Panc1 (cell line): Measurements from ENCODE around the gene FUBP3. TPM values are rescaled to one million over a fixed set of nuclear protein-coding genes. Genes with fewer than 3 reads are reported as not detected.

ENCODE experiments used
- ATAC-seq: fragments of 200-7000 bp; cut with Tn5 transposase; 2 replicates; pipeline ENCODE4 v1.9.1; 2020; ENCODE audit warnings: mild to moderate bottlenecking, moderate library complexity
- BruUV-seq: library from RNA; stranded (reverse); fragments of 400-500 nt; replicated peaks from 2 replicates; lab custom pipeline; 2021; lab: Mats Ljungman, UMichigan
- CTCF ChIA-PET: fragments of 300-600 bp; sonication (Branson Sonifier 250); formaldehyde crosslinking; loops from one replicate; lab custom pipeline; 2022; ENCODE audit warnings: antibody characterized with exemption; lab: Charles Lee
- POLR2A ChIA-PET: fragments of 300-600 bp; sonication (Branson Sonifier 250); formaldehyde crosslinking; loops from one replicate; lab custom pipeline; 2022; ENCODE audit warnings: antibody characterized with exemption; lab: Charles Lee
- DNase-seq: peaks from one replicate; pipeline ENCODE4 v3.0.0-alpha.2; 2010; ENCODE audit warnings: low read depth, low spot score
- H3K27ac ChIP-seq: 2 replicates; pipeline ENCODE4 v1.5.1; 2011; ENCODE audit warnings: mild to moderate bottlenecking, low read length, inconsistent platforms
- H3K27me3 ChIP-seq: fragments of 200-500 bp; sonication (Bioruptor generic); 2 replicates; pipeline ENCODE4 v1.6.0; 2014; ENCODE audit warnings: low read length, inconsistent platforms; ENCODE audit not compliant: control insufficient read depth, insufficient read depth
- H3K36me3 ChIP-seq: fragments of 200-500 bp; sonication (Bioruptor generic); 2 replicates; pipeline ENCODE4 v1.5.1; 2014; ENCODE audit warnings: inconsistent platforms, mild to moderate bottlenecking, low read length, moderate library complexity; ENCODE audit not compliant: control insufficient read depth, insufficient read depth
- H3K4me1 ChIP-seq: 2 replicates; pipeline ENCODE4 v1.5.1; 2011; ENCODE audit warnings: inconsistent platforms, mild to moderate bottlenecking, low read length, moderate library complexity; ENCODE audit not compliant: control insufficient read depth, insufficient read depth
- H3K4me3 ChIP-seq, 2 experiments: 2 replicates each; pipeline ENCODE4 v1.5.1; 2011 to 2012; ENCODE audit warnings: low read depth in 2 of 2, low read length in 2 of 2, mild to moderate bottlenecking in 2 of 2, inconsistent platforms in 1 of 2, moderate library complexity in 1 of 2
- H3K9me3 ChIP-seq: fragments of 200-500 bp; sonication (Bioruptor generic); 2 replicates; pipeline ENCODE4 v1.5.1; 2014; ENCODE audit warnings: low read depth, mild to moderate bottlenecking, inconsistent platforms, low read length, moderate library complexity; ENCODE audit not compliant: control insufficient read depth, insufficient read depth
- POLR2AphosphoS5 ChIP-seq: IDR thresholded peaks from 2 replicates; pipeline ENCODE4 v1.6.1; 2012; ENCODE audit warnings: mild to moderate bottlenecking, low read depth, low read length, moderate library complexity
- SIN3A ChIP-seq: IDR thresholded peaks from 2 replicates; pipeline ENCODE4 v1.6.1; 2012; ENCODE audit warnings: low read depth, mild to moderate bottlenecking, low read length, moderate library complexity, borderline replicate concordance; ENCODE audit not compliant: insufficient read depth
- TCF7L2 ChIP-seq: IDR thresholded peaks from 2 replicates; pipeline ENCODE4 v1.6.1; 2011; ENCODE audit warnings: mild to moderate bottlenecking, low read depth, low read length, inconsistent platforms
- in situ Hi-C: cut with HindIII; loops from 2 replicates; pipeline ENCODE4 v1.10.0; 2016; ENCODE audit warnings: low sequenced_read_pairs, low pct_unique_long_range_greater_than_20kb
- intact Hi-C: fragments of 100-400 bp; cut with micrococcal nuclease; formaldehyde crosslinking; loops from one replicate; pipeline ENCODE4 v1.10.0; 2022; ENCODE audit not compliant: unreplicated experiment
- total RNA-seq: library from RNA; stranded (reverse); gene quantifications from one replicate; pipeline ENCODE4 v1.2.1, GENCODE V29; 2021; ENCODE audit not compliant: unreplicated experiment
- TF ChIP-seq, protein P1 (sequence below), 2 experiments: IDR thresholded peaks; 2 replicates each; pipeline ENCODE4 v1.6.1; 2011 to 2012; ENCODE audit warnings: low read depth in 2 of 2, control low read depth in 1 of 2, low read length in 1 of 2, mild to moderate bottlenecking in 1 of 2, moderate library complexity in 1 of 2; ENCODE audit not compliant: insufficient read depth in 1 of 2
- TF ChIP-seq, protein P2 (sequence below): fragments of 450-650 bp; IDR thresholded peaks from 2 replicates; pipeline ENCODE4 v1.5.1; 2017; ENCODE audit warnings: mild to moderate bottlenecking

The FUBP3 gene
- total RNA-seq, 1 experiment from 2014 or later = 46.6 TPM

DNA sequence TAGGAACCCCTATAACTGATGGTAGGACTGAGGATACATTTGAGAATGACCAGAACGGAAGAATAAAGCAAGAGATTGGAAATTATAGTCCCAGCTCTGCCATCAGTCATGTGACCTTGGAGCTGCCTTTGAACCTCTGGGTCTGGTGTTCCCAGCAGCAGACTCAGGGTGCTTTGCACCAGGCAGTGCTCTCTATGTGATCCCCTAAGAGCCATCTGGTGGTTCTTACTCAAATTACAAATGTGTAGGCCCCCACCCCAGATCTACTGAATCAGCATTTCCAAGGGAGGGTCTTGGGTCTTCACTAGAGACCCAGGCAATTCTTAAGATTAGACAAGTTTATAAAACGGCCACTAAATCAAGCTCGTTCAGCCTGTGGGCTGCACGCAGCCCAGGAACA is 44.8 kb downstream of the FUBP3 start:
- POLR2A ChIA-PET = no interaction called here
- H3K27me3 ChIP-seq = no peaks in the 10 kb centered on the region
- intact Hi-C loops = no loop called here
- H3K4me1 ChIP-seq = no peaks in the 10 kb centered on the region
- TF ChIP-seq SIN3A (no peak), POLR2AphosphoS5 (no peak), TCF7L2 (no peak)
- TF ChIP-seq, protein P1, sequence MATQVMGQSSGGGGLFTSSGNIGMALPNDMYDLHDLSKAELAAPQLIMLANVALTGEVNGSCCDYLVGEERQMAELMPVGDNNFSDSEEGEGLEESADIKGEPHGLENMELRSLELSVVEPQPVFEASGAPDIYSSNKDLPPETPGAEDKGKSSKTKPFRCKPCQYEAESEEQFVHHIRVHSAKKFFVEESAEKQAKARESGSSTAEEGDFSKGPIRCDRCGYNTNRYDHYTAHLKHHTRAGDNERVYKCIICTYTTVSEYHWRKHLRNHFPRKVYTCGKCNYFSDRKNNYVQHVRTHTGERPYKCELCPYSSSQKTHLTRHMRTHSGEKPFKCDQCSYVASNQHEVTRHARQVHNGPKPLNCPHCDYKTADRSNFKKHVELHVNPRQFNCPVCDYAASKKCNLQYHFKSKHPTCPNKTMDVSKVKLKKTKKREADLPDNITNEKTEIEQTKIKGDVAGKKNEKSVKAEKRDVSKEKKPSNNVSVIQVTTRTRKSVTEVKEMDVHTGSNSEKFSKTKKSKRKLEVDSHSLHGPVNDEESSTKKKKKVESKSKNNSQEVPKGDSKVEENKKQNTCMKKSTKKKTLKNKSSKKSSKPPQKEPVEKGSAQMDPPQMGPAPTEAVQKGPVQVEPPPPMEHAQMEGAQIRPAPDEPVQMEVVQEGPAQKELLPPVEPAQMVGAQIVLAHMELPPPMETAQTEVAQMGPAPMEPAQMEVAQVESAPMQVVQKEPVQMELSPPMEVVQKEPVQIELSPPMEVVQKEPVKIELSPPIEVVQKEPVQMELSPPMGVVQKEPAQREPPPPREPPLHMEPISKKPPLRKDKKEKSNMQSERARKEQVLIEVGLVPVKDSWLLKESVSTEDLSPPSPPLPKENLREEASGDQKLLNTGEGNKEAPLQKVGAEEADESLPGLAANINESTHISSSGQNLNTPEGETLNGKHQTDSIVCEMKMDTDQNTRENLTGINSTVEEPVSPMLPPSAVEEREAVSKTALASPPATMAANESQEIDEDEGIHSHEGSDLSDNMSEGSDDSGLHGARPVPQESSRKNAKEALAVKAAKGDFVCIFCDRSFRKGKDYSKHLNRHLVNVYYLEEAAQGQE (IDR thresholded peaks at IDR 0.05; ENCODE audit: insufficient read depth in 1 of 2, low read depth in 2 of 2, low read length in 1 of 2) = no peak
- TF ChIP-seq, protein P2, sequence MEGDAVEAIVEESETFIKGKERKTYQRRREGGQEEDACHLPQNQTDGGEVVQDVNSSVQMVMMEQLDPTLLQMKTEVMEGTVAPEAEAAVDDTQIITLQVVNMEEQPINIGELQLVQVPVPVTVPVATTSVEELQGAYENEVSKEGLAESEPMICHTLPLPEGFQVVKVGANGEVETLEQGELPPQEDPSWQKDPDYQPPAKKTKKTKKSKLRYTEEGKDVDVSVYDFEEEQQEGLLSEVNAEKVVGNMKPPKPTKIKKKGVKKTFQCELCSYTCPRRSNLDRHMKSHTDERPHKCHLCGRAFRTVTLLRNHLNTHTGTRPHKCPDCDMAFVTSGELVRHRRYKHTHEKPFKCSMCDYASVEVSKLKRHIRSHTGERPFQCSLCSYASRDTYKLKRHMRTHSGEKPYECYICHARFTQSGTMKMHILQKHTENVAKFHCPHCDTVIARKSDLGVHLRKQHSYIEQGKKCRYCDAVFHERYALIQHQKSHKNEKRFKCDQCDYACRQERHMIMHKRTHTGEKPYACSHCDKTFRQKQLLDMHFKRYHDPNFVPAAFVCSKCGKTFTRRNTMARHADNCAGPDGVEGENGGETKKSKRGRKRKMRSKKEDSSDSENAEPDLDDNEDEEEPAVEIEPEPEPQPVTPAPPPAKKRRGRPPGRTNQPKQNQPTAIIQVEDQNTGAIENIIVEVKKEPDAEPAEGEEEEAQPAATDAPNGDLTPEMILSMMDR = no peak
- no peak overlapping the region for H3K27ac ChIP-seq
- no peaks in the 10 kb centered on the region for H3K9me3 ChIP-seq
- peaks cover 6% of the 10 kb centered on the region for H3K36me3 ChIP-seq
- DNase-seq = no peak
- ATAC-seq = no peak
- BruUV-seq = no TSS peak
- no peak overlapping the region for H3K4me3 ChIP-seq
- CTCF ChIA-PET = no interaction called here
- in situ Hi-C loops = no loop called here

DNA sequence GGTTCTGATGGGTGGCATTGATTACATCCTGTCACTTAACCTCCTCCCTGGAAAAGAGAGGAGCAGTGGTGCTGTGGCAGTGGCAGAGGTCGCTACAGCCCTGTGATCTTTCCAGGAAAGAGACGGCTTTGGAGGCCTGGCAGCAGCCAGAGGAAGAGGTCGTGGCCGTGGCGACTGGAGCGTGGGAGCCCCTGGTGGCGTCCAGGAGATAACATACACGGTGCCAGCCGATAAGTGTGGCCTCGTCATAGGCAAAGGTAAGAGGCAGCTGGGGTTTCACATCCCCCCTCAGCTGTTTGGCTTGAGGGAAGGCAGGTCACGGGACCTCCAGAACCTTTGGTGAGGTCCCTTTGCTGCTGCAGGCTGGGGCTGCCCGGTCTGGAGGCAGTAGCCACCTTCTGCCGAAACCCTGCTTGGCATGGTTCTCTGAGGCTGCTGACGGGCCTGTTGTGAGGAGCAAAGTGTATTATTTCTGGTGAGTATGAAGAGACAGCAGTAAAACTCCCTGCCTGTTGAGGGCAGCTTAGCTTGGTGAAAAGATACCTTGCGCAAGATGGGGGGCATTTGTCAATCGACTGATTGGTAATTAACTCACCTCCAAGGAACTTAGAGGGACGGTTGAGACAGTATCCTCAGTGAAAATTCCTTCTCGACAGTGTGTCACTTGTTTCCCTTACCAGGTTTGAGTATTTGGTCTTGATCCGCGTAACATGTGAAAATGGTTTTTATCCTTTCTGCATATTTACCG is 47.0 kb downstream of the FUBP3 start:
- peaks cover 6% of the 10 kb centered on the region for H3K36me3 ChIP-seq
- no peaks in the 10 kb centered on the region for H3K4me1 ChIP-seq
- TF ChIP-seq TCF7L2 = no peak
- TF ChIP-seq, protein P1 (IDR thresholded peaks at IDR 0.05; ENCODE audit: insufficient read depth in 1 of 2, low read depth in 2 of 2, low read length in 1 of 2) = no peak
- no peak for TF ChIP-seq SIN3A
- TF ChIP-seq POLR2AphosphoS5 = no peak
- TF ChIP-seq, protein P2 = no peak
- H3K4me3 ChIP-seq = no peak overlapping the region
- no peaks in the 10 kb centered on the region for H3K9me3 ChIP-seq
- ChIA-PET CTCF (no interaction called here), POLR2A (no interaction called here)
- in situ Hi-C loops (no loop called here), intact Hi-C loops (no loop called here)
- no peak for DNase-seq
- no peaks in the 10 kb centered on the region for H3K27me3 ChIP-seq
- no peak for ATAC-seq
- BruUV-seq = no TSS peak
- H3K27ac ChIP-seq = no peak overlapping the region
